ENCODE results near the gene CSNK1A1.
"Not testable (repeated sequence)": the region's sequence is repeated elsewhere in the genome, so short reads cannot be mapped to it uniquely, and the experiment has no call there.

DNA sequence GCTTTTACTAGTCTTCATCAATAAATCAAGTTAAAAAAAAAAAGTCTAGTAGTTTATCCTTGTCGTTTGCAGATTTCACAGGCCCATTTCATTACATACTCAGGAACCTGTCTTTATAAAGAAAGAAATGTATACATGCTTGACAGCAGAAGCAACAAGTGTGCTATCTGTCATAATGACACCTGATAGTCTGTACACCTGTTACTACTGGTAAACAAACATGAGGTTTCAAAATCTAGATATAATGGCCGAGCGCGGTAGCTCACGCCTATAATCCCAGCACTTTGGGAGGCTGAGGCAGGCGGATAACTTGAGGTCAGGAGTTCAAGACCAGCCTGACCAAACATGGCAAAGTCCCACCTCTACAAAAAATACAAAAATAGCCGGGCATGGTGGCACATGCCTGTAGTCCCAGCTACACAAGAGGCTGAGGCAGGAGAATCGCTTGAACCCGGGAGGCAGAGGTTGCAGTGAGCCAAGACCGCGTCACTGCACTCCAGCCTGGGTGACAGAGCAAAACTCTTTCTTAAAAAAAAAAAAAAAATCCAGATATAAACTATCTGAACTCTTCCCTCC is 37.8 kb downstream of the CSNK1A1 start:
- TF ChIP-seq REST (IDR thresholded peaks at IDR 0.05; ENCODE audit: insufficient read depth in 1 of 2, low read depth in 2 of 2, low read length in 1 of 2); TCF7L2 (IDR thresholded peaks at IDR 0.05; ENCODE audit: low read depth, low read length); POLR2AphosphoS5 (IDR thresholded peaks at IDR 0.05; ENCODE audit: low read depth, low read length): not testable (repeated sequence)
- TF ChIP-seq, protein P1, sequence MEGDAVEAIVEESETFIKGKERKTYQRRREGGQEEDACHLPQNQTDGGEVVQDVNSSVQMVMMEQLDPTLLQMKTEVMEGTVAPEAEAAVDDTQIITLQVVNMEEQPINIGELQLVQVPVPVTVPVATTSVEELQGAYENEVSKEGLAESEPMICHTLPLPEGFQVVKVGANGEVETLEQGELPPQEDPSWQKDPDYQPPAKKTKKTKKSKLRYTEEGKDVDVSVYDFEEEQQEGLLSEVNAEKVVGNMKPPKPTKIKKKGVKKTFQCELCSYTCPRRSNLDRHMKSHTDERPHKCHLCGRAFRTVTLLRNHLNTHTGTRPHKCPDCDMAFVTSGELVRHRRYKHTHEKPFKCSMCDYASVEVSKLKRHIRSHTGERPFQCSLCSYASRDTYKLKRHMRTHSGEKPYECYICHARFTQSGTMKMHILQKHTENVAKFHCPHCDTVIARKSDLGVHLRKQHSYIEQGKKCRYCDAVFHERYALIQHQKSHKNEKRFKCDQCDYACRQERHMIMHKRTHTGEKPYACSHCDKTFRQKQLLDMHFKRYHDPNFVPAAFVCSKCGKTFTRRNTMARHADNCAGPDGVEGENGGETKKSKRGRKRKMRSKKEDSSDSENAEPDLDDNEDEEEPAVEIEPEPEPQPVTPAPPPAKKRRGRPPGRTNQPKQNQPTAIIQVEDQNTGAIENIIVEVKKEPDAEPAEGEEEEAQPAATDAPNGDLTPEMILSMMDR (IDR thresholded peaks at IDR 0.05) = not testable (repeated sequence)

All from Panc1 (cell line).